ENCODE measurements around the gene SREK1.

- no peak for TF ChIP-seq CTCF (IDR thresholded peaks at IDR 0.05; ENCODE audit: low read depth, low read length, poor library complexity, severe bottlenecking)
- no peak for TF ChIP-seq EZH2phosphoT487 (IDR thresholded peaks at IDR 0.05; ENCODE audit: borderline replicate concordance, low read length)
Observed at GRCh38 chr5:66193419-66193818, 49.3 kb downstream of the SREK1 start.
